CD4-positive, CD25-positive, alpha-beta regulatory T cell (primary cell): ENCODE data around the gene PCSK4. TPM values are rescaled to one million over a fixed set of nuclear protein-coding genes. Genes with fewer than 3 reads are reported as not detected.

Experiments
- ATAC-seq, 2 donors: fragments of 150-1000 bp; cut with Tn5 transposase; one replicate each; pipeline ENCODE4 v1.10.0; 2021; ENCODE audit warnings: low read depth in 2 of 2, moderate number of reproducible peaks in 2 of 2, moderate library complexity in 1 of 2
- DNase-seq, 3 donors: peaks; one replicate each; pipeline versions ENCODE4 v3.0.0 to v3.0.0-alpha.2; 2012 to 2022; ENCODE audit warnings: mixed read lengths in 1 of 3
- H3K27ac ChIP-seq: one replicate; pipeline ENCODE4 v1.7.0; 2013; ENCODE audit warnings: mild to moderate bottlenecking, low read length; ENCODE audit not compliant: insufficient read depth, poor library complexity, severe bottlenecking
- H3K27me3 ChIP-seq: one replicate; pipeline ENCODE4 v1.7.0; 2013; ENCODE audit warnings: low read length; ENCODE audit not compliant: control insufficient read depth, insufficient read depth
- H3K36me3 ChIP-seq: one replicate; pipeline ENCODE4 v1.7.0; 2013; ENCODE audit warnings: mild to moderate bottlenecking, low read length, moderate library complexity; ENCODE audit not compliant: control insufficient read depth, insufficient read depth
- H3K4me1 ChIP-seq: 2 replicates; pipeline ENCODE4 v1.7.0; 2013; ENCODE audit warnings: mild to moderate bottlenecking, low read length; ENCODE audit not compliant: insufficient read depth, control insufficient read depth, poor library complexity, severe bottlenecking
- H3K4me3 ChIP-seq: one replicate; pipeline ENCODE4 v1.7.0; 2013; ENCODE audit warnings: low read depth, mild to moderate bottlenecking, low read length, moderate library complexity
- H3K9me3 ChIP-seq, 2 experiments: 1 replicate in 1 of 2; 2 replicates in 1 of 2; pipeline ENCODE4 v1.7.0; 2013; ENCODE audit warnings: low read length in 2 of 2, mild to moderate bottlenecking in 1 of 2, moderate library complexity in 1 of 2; ENCODE audit not compliant: control insufficient read depth in 2 of 2
- H3K27ac Mint-ChIP-seq, 3 donors: one replicate each; pipeline ENCODE4 v1.8.0; 2020 to 2022; ENCODE audit warnings: mild to moderate bottlenecking in 3 of 3, mixed read lengths in 3 of 3, moderate library complexity in 2 of 3
- H3K27me3 Mint-ChIP-seq: one replicate; pipeline ENCODE4 v1.8.0; 2022; ENCODE audit warnings: mild to moderate bottlenecking, mixed read lengths
- H3K36me3 Mint-ChIP-seq: one replicate; pipeline ENCODE4 v1.8.0; 2020; ENCODE audit warnings: mixed read lengths
- H3K4me1 Mint-ChIP-seq, 4 donors: one replicate each; pipeline ENCODE4 v1.8.0; 2020 to 2022; ENCODE audit warnings: mixed read lengths in 4 of 4, mild to moderate bottlenecking in 1 of 4
- H3K4me3 Mint-ChIP-seq, 4 donors: one replicate each; pipeline ENCODE4 v1.8.0; 2020 to 2022; ENCODE audit warnings: mild to moderate bottlenecking in 4 of 4, mixed read lengths in 4 of 4, moderate library complexity in 3 of 4
- H3K9me3 Mint-ChIP-seq, 7 donors: one replicate each; pipeline ENCODE4 v1.8.0; 2020 to 2022; ENCODE audit warnings: mixed read lengths in 7 of 7, mild to moderate bottlenecking in 3 of 7, moderate library complexity in 2 of 7
- polyA plus RNA-seq, 4 donors: library from polyadenylated mRNA; unstranded; fragments of 300-500 nt; fragmentation: Illumina TruSeq; gene quantifications; one replicate each; pipeline ENCODE4 v1.2.3, GENCODE V29; 2021
- total RNA-seq: library from RNA; stranded (reverse); gene quantifications from one replicate; pipeline ENCODE4 v1.2.3, GENCODE V29; 2022

PCSK4 gene
- total and polyA plus RNA-seq, 5 donors from 2014 or later: 0.08 to 1.3 (median 0.79) TPM; not detected in 1

DNA sequence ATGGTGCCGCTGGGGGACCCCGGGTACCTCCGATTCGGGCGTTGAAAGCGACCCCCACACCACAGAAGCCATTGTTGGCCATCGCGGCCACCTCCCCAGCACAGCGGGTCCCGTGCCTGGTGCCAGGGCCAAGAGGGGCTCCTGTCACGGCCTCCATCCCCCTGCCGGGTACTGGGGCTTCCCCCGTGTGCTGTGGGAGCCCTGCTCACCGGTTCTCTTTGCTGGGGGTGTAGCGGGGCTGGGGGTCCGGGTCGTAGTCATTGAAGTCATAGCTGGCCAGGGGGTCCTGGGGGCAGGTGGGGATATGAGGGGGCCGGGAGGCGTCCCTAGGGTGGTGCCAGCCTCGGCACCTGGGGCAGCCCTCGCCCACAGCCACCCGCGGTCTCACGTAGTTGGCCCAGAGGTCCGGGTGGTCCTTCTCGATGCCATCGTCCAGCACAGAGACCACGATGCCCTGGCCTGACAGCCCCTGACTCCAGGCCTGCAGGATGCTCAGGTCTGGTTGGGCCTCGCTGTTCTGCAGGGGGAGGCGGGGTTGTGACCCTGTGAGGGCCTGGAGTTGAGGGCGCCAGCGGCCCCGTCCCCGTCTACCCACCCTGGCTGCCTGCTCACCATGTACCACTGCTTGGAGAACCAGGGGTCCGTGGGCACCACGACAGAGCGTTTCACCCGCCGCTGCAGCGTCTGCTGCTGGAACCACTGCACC, 2.4 kb downstream of the PCSK4 start:
- Mint-ChIP-seq H3K9me3 (no peaks in the 10 kb centered on the region), H3K27ac (no peak overlapping the region), H3K36me3 (no peaks in the 10 kb centered on the region), H3K4me3 (no peak overlapping the region), H3K4me1 (peaks cover 0 to 18% (median 5%) of the 10 kb centered on the region in 4 donors), H3K27me3 (peaks cover 12% of the 10 kb centered on the region)
- Histone ChIP-seq H3K9me3 (no peaks in the 10 kb centered on the region), H3K27ac (no peak overlapping the region), H3K27me3 (no peaks in the 10 kb centered on the region), H3K36me3 (no peaks in the 10 kb centered on the region), H3K4me1 (peaks cover 18% of the 10 kb centered on the region), H3K4me3 (no peak overlapping the region)
- ATAC-seq (no peak), DNase-seq (no peak)

GRCh38 chr19:1486720-1487575, 3.2 kb downstream of the PCSK4 start:
- no peaks in the 10 kb centered on the region for H3K9me3 ChIP-seq
- H3K27me3 Mint-ChIP-seq: peaks cover 12% of the 10 kb centered on the region
- ATAC-seq (no peak), DNase-seq (no peak)
- no peaks in the 10 kb centered on the region for H3K36me3 ChIP-seq
- H3K4me3 Mint-ChIP-seq: peak overlapping the region in 1 of 4 donors; percentile 82
- H3K27ac ChIP-seq: no peak overlapping the region
- H3K9me3 Mint-ChIP-seq: no peaks in the 10 kb centered on the region
- H3K27ac Mint-ChIP-seq: no peak overlapping the region
- H3K4me1 ChIP-seq: peaks cover 18% of the 10 kb centered on the region
- no peak overlapping the region for H3K4me3 ChIP-seq
- H3K36me3 Mint-ChIP-seq: no peaks in the 10 kb centered on the region
- H3K4me1 Mint-ChIP-seq: peaks cover 0 to 17% (median 5%) of the 10 kb centered on the region in 4 donors
- H3K27me3 ChIP-seq: no peaks in the 10 kb centered on the region

GRCh38 chr19:1483979-1484428, 6.1 kb downstream of the PCSK4 start:
- H3K36me3 ChIP-seq: no peaks in the 10 kb centered on the region
- no peak overlapping the region for H3K4me3 ChIP-seq
- H3K4me1 Mint-ChIP-seq: peaks cover 0 to 9% (median 6%) of the 10 kb centered on the region in 4 donors
- no peak overlapping the region for H3K27ac Mint-ChIP-seq
- peaks cover 5% of the 10 kb centered on the region for H3K4me1 ChIP-seq
- no peak overlapping the region for H3K27ac ChIP-seq
- H3K9me3 ChIP-seq: no peaks in the 10 kb centered on the region
- H3K4me3 Mint-ChIP-seq: no peak overlapping the region
- H3K9me3 Mint-ChIP-seq: no peaks in the 10 kb centered on the region
- H3K27me3 Mint-ChIP-seq: peaks cover 11% of the 10 kb centered on the region
- no peak for DNase-seq
- H3K27me3 ChIP-seq: no peaks in the 10 kb centered on the region
- H3K36me3 Mint-ChIP-seq: no peaks in the 10 kb centered on the region
- ATAC-seq: no peak

- H3K27me3 ChIP-seq: no peaks in the 10 kb centered on the region
- no peak overlapping the region for H3K4me3 ChIP-seq
- DNase-seq (no peak), ATAC-seq (no peak)
- Mint-ChIP-seq H3K9me3 (no peaks in the 10 kb centered on the region), H3K27ac (no peak overlapping the region), H3K4me1 (peaks cover 0 to 11% (median 7%) of the 10 kb centered on the region in 4 donors), H3K36me3 (no peaks in the 10 kb centered on the region), H3K4me3 (peak overlapping the region in 1 of 4 donors; percentile 32), H3K27me3 (peaks cover 13% of the 10 kb centered on the region)
- no peaks in the 10 kb centered on the region for H3K9me3 ChIP-seq
- no peak overlapping the region for H3K27ac ChIP-seq
- H3K36me3 ChIP-seq: no peaks in the 10 kb centered on the region
- peaks cover 9% of the 10 kb centered on the region for H3K4me1 ChIP-seq
These were observed 6.8 kb downstream of the PCSK4 start for GRCh38 chr19:1483131-1483978.

DNA sequence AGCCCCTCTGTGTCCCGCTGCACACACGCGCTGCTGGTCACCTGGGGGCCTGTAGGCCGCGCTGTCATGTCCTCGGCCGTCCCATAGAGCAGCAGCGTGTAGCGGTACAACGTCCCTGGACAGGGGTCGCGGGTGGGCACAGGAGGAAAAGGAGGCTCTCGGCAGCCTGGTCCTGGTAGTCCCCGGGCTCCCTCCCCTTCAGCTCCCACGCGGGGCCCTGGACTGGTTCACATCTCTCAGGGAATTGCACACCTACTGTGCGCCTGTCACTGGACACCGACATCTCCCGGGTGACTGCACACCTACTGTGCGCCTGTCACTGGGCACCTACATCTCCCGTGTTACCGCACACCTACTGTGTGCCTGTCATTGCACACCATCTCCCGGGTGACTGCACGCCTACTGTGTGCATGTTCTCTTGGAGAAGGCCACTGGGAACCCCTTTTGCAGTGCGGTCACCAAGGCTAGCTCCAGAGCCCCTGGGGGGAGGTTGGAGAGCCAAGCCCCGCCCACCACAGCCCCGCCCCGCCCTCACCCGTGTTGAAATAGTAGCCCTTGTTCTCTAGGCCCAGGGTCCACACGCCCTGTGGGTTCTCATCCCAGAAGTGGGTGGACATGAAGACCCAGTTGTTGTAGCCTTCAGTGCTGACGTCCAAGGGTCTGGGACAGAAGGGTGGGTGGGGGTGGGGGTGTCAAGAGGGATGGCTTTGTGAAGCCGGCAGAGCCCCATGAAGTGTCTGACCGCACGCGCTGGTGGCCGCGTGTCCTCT, 7.6 kb downstream of the PCSK4 start:
- peaks cover 0 to 15% (median 7%) of the 10 kb centered on the region in 4 donors for H3K4me1 Mint-ChIP-seq
- no peaks in the 10 kb centered on the region for H3K36me3 Mint-ChIP-seq
- H3K27ac Mint-ChIP-seq: peak overlapping the region in 1 of 3 donors; percentile 69
- Histone ChIP-seq H3K36me3 (no peaks in the 10 kb centered on the region), H3K27ac (no peak overlapping the region), H3K27me3 (no peaks in the 10 kb centered on the region), H3K4me1 (peaks cover 17% of the 10 kb centered on the region), H3K9me3 (no peaks in the 10 kb centered on the region), H3K4me3 (no peak overlapping the region)
- DNase-seq (no peak), ATAC-seq (no peak)
- peaks cover 13% of the 10 kb centered on the region for H3K27me3 Mint-ChIP-seq
- H3K9me3 Mint-ChIP-seq: no peaks in the 10 kb centered on the region
- H3K4me3 Mint-ChIP-seq: peak overlapping the region in 2 of 4 donors; percentile 32 to 54

DNA sequence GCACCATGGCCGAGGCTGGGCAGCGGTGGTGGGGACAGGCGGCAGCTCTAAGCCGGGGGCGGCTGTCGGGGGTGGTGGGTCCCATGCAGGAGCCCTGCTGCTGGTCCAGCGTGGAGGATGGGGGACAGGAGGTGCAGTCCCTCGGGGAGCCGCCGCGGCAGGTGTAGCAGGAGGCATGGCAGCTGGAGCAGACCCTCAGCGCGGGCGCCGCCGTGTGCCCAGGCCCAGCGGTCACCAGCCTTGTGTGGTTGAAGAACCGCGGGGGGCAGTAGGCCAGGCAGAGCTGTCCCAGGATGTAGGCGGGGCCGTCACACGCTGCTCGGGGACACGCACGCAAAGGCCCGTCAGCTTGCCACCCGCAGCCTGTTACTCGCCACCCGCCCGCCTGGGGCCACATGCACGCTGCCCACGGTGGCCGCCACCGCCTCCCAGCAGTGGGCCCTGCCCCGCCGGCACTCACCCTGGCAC, 8.2 kb downstream of the PCSK4 start:
- H3K4me1 ChIP-seq: peaks cover 20% of the 10 kb centered on the region
- DNase-seq (no peak), ATAC-seq (no peak)
- H3K9me3 Mint-ChIP-seq: no peaks in the 10 kb centered on the region
- no peak overlapping the region for H3K4me3 Mint-ChIP-seq
- H3K27me3 Mint-ChIP-seq: peaks cover 13% of the 10 kb centered on the region
- H3K4me3 ChIP-seq: no peak overlapping the region
- no peaks in the 10 kb centered on the region for H3K9me3 ChIP-seq
- H3K36me3 ChIP-seq: no peaks in the 10 kb centered on the region
- peaks cover 4 to 21% (median 11%) of the 10 kb centered on the region in 4 donors for H3K4me1 Mint-ChIP-seq
- no peak overlapping the region for H3K27ac Mint-ChIP-seq
- no peaks in the 10 kb centered on the region for H3K27me3 ChIP-seq
- no peak overlapping the region for H3K27ac ChIP-seq
- H3K36me3 Mint-ChIP-seq: no peaks in the 10 kb centered on the region
